Activated CD4-positive, CD25-positive, alpha-beta regulatory T cell treated with anti-CD3 and anti-CD28 coated beads, Interleukin-2, amount 50 U/mL, for 72 hours (primary cell): ENCODE results near the gene ST3GAL3.

Experiments used
- DNase-seq: peaks from one replicate; pipeline ENCODE4 v3.0.0; 2021

The ST3GAL3 gene

DNA sequence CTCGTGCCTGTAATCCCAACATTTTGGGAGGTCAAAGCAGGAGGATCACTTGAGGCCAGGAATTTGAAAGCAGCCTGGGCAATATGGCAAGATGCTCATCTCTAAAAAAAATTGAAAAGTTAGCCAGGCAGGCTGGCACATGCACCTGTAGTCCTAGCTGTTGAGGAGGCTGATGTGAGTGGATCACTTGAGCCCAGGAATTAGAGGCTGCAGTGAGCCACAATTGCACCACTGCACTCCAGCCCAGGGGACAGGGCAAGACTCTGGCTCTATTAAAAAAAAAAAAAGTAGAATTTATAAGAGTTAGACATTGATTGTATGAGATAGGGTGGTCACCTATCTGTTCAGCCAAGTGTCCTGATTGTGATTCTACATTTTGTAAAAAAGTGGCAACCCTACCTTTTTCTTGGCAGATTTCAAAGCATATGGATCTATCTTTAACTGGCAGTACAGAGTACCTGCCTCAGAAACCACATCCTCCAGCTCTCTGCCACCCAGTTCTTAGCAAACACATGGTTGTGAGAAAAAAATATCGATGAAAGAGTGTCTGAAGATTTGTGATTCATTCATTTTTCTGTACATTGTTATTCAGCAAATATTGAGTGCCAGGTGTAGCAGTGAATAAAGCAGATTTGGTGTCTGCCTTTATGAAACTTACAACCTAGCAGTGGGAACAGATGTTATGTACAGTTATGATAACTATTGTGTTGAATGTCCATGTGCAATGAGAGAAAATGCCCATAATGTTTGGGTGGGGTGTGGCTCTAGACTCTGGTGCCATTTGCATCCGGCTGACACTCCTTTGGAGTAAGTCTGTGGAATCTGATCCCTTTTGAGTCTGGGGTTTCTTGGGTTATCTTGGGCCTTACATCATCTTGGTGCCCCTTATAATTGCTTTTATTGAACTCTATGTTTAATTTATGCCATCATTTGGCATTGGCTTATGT is 82.5 kb downstream of the ST3GAL3 start:
- no peak for DNase-seq

DNA sequence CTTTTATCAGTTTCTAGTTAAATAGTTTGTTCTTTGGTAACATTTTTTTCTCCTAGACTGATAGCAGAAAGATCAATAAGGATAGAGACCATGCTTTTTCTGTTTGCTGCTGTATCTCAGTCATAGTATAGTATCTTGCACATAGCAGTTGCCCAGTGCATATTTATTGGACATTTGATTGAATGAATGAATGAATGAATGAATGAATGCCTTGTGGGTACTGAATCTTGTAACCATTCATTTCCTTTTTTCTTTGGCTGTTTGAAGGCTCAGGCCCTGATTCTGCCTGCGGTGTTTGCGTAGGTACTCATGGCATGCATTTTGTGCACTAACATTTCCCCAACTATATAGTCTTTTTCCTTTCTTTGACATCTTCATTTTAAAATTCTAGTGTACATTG is 83.9 kb downstream of the ST3GAL3 start:
- DNase-seq, result no peak

DNA sequence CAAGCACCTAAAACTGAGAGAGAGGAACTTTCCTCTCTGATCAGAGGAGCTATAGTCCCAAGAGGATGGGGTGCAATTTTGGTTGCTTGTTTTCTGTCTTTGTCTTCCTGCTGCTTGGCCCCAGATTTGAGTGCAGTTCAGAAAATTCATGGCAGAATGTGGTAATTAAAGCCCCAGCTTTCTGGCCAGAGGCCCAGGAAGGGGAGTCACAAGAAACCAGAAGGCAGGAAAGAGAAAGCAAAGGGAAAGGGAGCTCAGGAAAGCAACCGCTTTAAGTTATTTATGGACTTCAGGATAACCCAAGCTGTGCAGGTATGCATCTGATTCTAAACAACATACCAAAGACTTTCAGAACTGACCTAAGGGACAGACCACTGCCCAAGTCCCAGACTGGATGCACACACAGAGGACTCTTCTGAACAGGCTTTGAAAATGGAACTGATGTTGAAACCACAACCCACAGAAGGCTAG is 88.8 kb downstream of the ST3GAL3 start:
- DNase-seq, result no peak

DNA sequence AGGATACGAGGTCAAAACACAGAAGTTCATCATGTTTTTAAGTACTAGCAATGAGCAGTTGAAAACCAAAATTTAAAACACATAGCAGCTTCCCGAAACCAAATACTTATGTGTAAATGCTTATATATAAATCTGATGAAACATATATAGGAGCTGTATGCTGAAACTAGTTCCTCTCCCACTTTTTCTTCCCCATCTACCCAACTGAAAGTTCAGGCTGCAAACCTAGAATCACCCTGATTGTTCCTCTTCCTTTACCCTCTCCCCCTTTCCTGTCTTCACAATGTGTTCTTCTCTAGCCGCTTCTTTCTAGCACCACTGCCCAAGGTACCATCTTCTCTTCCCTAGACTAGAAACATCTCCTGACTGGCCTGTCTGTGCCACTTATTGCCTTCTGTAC is 90.6 kb downstream of the ST3GAL3 start:
- DNase-seq, result no peak

DNA sequence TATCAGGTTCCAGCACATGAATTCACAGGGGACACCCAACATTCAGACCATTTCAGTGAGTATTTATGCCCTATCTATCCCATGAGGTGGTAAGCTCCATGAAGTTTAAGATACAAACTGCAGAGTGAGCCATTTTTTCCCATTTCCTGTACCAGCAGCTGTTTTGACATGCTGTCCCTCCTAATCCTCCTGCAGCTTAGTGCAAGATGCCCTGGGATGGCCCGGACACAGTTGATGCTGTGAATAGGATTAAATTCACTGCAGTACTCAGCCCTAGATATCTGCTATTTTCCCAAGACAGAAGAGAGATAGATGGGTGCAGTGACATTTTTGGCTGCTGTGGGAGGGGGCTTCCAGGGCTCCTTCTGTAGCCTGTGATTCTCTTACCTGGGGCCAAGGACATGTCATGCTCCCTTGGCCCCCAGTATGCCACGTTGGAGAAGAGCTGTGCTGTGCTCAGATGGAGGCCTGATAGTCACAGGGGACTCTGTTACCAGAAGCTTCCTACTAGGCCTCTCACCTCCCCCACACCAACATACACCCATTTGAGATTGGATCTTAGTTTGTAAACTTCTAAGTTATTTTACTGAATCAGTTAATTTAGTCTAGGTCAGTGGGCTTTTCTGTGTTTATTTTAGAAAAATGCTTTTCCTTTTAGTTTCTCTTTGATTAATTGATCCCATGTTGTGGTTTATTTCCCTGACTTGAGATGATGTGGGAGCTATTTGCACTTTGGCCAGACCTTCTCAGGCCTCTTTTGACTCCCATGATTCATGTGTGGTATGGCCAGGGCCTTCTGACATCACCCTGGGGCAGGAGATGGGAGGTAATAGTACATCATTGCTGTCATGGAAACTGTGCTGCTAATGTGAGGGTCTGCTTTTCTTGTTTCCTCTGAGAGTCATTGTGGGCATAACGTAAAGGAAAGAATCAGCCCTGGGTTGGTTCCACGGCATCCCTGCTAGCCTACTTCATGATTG is 92.6 kb downstream of the ST3GAL3 start:
- no peak for DNase-seq

DNA sequence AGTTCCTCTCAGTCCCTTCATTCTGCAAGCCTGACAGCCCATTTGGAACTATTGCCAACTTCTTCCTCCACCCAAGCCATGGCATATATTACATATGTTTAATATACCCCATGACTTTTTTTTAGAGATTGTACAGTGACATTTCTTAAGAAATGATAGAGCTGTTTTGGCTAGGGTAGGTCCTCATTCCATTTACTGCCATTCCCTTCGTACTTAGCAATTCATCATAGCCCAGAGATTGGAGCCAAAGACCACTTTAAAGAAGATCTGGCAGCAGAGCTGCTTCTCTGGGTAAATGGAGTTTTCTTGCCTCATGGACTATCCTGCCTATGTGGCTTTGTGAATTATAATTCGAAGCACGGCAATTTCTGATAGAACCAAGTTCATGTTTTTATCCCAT is 93.4 kb downstream of the ST3GAL3 start:
- no peak for DNase-seq

DNA sequence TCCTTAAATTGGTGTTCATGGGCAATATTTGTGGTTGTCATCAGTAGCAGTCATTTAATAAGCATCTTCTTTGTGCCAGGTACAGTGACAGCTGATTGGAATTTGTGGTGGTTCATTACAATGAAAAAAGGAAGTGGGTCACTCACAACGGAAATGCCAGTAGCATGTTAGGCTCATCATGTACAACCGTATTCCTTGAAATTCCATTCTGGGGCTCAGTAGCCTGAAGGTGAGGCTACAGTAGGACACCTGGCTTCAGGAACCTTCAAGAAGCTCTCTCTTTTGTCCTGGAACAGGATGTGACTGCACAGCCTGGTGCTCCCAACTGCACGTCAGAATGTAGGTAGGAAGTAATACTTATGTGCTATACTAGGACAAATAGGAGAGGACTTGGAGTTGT is 93.9 kb downstream of the ST3GAL3 start:
- no peak for DNase-seq

DNA sequence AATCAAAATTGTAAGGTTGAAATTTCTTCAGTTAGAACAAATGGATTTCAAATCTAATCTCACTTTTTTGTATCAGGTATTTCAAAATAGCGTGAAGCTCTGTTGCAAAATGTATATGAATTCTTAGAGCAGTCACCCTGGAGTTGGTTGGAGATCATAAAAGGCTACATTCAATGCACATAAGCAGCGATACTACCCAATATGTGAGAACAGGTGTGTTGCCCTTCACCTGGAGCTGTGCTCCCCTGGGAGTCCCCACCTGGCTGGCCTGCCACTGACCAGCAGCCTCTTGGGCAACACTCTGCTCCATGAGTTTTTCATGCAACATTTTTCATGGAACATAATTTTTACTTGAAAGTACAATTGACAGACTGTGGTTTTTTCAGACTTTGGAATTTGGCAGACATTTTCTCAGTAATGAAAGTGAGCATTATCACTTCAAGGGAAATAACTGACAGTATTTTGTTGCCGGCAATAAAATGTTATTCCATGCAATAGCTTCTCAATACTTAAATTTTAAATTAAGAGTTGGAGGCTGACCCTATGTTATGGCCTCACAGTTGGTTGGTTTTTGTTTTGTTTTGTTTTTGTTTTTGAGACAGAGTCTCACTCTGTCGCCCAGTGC is 95.1 kb downstream of the ST3GAL3 start:
- no peak for DNase-seq

DNA sequence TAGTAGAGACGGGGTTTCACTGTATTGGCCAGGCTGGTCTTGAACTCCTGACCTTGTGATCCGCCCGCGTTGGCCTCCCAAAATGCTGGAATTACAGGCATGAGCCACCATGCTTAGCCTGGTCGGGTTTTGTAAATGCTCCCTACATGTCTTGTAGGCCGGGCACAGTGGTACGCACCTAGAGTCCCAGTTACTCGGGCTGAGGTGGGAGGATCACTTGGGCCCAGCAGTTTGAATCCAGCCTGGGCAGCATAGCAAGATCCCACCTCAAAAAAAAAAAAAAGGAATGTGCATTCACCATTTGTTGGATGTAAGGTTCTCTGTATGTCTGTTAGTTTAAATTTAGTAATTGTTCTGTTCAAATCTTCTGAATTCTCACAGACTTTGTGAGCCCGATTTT is 95.8 kb downstream of the ST3GAL3 start:
- no peak for DNase-seq

DNA sequence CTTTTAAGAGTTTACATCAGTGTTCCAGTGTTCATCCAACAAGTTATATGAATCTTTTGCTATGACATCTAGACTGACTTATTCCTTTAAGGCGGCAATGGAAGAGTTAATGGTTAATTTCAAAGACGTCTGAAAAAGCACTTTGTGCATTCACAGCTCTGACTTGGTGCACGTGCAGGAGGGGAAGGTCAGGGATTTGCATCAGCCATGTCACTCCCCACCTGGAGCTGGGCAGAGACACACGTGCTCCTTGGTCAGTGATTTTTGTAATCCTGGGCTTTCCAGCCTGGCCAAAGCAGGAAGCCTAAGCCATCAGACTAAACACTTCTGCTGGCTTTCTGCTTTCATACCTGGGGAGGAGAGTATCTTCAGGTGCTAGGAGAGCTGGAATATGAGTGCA is 96.3 kb downstream of the ST3GAL3 start:
- no peak for DNase-seq

DNA sequence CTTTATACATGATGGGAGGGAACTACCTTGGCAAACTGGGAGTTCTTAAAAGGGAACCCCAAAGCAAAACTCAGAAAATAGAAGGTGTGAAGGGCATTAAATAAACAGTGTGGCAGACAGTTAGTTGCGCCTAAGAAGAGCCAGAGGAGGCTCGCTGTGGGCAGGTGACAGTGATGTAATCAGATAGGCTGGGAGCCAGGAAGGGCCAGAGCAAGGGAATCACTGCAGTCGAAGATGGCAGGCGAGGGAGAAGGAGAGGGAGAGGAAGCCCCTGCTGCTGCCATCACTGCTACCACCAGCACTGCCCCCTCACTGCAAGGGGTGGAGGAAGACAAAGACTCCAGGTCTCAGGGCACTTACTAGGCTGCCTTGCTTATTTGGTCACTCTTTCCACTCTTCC is 97.2 kb downstream of the ST3GAL3 start:
- DNase-seq, result no peak

DNA sequence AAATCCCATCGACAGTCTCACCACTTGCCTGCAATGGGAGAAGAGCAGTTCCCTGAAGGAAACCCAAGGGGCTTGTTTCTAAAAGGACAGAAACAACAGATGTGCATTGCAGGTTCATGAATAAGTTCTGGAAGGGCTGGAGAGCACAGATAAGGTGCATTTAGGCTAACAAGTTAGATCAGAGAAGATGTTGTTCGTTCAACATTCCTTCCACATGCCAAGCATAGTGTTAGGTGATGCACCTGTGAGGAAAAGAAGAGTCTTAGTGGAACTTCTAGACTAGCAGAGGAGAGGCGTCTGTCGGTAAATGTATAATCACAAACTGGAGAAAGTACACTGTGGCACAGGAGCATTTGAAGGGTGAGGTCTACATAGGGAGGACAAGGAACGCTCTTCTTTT is 98.0 kb downstream of the ST3GAL3 start:
- no peak for DNase-seq

DNA sequence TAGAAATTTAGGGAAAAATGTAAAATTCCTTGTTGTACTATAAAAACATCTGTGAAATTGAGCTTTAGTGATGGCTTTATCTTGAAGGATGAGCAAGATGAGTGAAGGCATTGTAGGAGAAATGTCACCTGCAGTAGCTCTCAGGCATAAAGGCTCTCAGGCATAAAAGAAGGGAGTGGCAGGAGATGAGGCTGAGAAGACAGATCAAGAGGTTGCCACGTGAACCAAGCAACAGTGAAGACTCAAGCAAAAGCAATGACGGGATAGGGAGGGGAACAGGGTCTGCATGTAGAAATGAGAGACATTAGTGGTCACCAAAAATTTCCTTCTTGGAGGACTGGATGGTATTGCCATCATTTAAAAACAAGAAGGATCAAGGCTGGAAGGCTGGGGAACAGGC is 98.8 kb downstream of the ST3GAL3 start:
- DNase-seq, result no peak

DNA sequence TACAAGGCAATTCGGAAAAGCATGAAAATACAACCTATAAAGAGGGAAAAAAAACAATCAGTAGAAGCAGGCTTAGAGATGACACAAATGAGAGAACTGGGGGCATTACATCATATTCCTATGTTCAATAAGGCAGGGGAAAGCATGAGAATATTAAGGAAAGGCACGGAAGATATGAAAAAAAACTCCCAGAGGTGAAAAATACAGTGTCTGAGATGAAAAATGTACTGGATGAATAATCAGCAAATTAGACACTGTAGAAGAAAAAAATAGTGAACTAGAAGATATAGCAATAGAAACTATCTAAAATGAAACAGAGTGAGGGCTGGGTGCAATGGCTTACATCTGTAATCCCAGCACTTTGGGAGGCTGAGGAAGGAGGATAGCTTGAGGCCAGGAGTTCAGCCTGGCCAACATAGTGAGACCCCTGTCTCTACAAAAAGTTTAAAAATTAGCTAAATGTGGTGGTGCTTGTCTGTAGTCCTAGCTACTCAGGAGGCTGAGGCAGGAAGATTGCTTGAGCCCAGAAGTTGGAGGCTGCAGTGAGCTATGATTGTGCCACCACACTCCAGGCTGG is 101.8 kb downstream of the ST3GAL3 start:
- no peak for DNase-seq

DNA sequence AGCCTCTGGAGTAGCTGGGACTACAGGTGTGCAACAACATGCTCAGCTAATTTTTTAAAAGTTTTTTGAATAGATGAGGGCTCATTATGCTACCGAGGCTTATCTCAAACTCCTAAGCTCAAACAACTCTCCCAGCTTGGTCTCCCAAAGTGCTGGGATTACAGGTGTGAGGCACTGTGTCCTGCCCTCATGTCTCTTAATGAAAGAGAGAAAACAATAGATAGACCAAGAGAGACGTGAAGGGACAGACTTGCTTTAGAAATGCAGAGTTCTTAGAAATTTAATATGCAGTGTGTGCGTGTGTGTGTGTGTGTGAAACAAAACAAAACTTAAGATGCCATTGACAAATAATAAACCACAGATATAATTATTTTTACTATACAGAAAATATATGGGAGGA is 105.2 kb downstream of the ST3GAL3 start:
- no peak for DNase-seq

DNA sequence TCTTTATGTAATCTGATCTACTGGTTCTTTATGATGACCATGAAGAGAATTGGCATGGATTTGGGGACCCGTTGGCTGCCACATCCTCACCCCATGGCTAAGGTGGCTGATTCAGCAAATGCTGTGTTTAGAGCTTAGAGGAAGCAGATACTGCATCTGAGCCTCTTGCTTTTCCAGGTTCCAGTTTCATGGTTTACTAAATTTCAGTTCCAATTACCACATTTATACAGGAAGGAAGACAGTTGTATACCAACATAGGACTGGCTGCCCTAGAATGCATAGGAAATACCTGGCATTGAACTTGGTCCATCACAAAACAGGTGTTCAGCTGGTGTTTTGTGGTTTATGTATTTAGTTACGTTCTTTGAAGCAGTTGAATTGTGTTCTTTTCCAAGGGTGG is 107.1 kb downstream of the ST3GAL3 start:
- DNase-seq, result no peak

DNA sequence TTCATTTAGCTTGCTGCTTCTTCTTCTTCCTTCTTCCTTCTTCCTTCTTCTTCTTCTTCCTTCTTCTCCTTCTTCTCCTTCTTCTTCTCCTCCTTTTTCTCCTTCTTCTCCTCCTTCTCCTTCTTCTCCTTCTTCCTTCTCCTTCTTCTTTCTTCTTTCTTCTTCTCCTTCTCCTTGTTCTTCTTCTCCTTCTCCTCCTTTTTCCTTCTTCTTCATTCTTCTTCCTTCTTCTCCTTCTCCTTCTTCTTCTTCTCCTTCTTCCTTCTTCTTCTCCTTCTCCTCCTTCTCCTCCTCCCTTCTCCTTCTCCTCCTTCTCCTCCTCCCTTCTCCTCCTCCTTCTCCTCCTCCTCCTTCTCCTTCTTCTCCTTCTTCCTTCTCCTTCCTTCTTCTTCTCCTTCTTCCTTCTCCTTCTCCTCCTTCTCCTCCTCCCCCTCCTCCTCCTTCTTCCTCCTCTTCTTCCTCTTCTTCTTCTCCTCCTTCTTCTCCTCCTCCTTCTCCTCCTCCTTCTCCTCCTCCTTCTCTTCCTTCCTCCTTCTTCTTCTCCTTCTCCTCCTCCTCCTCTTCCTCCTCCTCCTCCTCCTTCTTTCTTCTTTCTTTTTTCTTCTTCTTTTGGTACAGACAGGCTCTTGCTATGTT is 110.1 kb downstream of the ST3GAL3 start:
- DNase-seq, result no peak

DNA sequence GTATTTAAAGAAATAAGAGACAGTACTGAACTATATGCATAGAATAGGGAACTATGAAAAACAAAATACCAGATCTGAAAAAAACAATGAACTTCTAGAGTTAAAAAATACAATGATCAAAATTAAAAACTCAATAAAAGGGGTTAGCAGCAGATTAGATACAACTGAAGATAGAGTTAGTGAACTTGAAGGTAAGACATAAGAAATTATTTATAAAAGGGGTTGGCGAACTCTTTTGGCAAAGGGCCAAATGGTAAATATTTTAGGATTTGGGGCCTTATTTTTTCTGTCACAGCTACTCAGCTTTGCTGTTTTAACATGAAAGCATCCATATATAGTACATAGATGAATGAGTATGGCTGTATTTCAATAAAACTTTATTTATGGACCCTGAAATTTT is 111.4 kb downstream of the ST3GAL3 start:
- DNase-seq, result no peak

DNA sequence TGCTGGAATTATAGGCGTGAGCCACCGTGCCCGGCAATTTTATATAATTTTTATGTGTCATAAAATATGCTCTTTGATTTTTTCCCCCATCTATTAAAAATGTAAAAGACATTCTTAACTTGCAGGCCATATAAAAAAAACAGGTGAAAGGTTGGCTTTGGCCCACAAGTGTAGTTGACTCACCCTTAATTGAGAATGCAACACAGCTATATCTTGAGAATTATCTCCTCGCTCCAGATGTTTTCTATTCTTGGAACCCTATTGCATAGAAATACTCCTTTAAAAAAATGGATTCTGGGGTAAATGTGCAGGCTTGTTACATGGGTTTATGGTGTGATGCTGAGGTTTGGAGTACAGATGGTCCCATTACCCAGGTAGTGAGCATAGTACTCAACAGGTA is 112.0 kb downstream of the ST3GAL3 start:
- no peak for DNase-seq

DNA sequence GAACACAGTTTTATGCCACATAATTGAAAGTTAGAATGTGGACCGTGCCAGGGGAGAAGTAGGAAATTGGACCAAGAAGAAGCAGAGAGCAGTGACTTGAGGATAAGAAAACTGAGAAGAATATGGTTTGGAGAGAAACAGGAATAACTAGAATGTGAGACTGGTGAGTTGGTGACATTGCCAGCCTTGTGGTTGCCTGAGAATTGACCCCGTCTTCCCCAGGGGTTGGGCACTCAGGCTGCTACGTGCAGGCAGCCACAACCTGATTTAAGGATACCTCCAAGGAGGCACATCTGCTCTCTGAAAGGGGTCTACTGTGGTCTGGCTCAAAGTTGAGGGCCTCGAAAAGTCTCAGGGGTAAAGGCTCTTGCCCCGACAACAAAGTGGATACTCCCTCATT is 114.1 kb downstream of the ST3GAL3 start:
- no peak for DNase-seq

DNA sequence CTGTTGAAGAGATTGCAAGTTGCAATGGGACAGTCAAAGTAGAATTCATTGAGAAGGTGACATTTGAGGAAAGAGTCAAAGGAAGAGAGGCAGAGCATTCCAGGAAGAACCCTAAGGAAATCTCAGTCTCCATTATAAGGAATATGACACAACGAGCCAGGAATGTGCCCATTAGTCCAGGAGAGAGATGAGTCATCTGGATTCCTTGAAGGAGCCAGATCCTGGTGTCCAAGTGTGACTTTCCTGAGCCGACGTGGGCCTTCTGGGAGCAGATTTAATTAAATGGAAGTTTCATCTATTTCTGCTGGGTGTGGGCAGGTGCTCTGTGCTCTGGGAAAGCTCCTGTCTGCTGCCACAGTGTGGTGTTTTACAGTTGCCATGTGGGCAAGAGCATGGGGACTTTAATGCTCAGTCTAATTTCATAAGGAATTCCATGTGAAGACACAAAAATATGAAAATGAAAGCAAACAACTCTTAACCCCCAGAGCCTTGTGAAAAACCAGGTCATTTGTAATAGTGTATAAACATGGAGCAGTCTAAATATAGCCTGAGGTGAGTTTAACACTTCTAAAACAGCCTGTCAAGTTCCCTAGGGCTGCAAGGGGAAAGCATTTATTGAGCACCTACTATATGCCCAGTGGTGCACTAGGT is 114.8 kb downstream of the ST3GAL3 start:
- DNase-seq, result no peak

DNA sequence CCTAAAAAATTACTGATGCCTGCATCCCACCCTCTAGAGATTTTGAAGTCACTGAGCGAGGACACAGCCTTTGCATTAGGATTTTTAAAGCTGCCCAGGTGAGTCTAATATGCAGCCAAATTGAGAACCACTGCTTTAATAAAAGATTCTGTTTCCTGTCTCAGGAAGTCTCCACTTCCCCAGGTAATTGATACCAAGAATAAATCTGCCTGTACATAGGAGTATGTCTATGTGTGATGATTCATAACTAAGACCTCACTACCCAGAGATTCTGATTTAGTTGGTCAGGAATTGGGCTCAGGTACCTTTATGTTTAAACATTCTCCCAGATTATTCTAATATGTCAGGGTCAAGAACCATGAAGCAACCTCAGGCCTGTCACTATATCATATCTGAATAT is 117.5 kb downstream of the ST3GAL3 start:
- DNase-seq, result no peak
